Hepatocyte (in vitro differentiated cells): ENCODE data around the gene SDCBP2. TPM values are rescaled to one million over a fixed set of nuclear protein-coding genes. Genes with fewer than 3 reads are reported as not detected.
"Not testable (repeated sequence)": the region's sequence is repeated elsewhere in the genome, so short reads cannot be mapped to it uniquely, and the experiment has no call there.

Experiments
- DNase-seq: peaks from one replicate; pipeline ENCODE4 v3.0.0-alpha.2; 2016; ENCODE audit warnings: low spot score
- H2AFZ ChIP-seq: fragments of 200-600 bp; sonication (generic); 2 replicates; pipeline ENCODE4 v1.6.0; 2016; ENCODE audit warnings: antibody characterized with exemption, mild to moderate bottlenecking
- H3K27ac ChIP-seq: fragments of 200-600 bp; sonication (generic); 2 replicates; pipeline ENCODE4 v1.5.1; 2016; ENCODE audit warnings: mild to moderate bottlenecking
- H3K27me3 ChIP-seq: fragments of 200-600 bp; sonication (generic); 2 replicates; pipeline ENCODE4 v1.6.1; 2016
- H3K36me3 ChIP-seq: fragments of 200-600 bp; sonication (generic); replicated peaks from 2 replicates; pipeline ENCODE4 v1.5.1; 2016; ENCODE audit warnings: low read depth; ENCODE audit not compliant: insufficient read depth
- H3K4me1 ChIP-seq: fragments of 200-600 bp; sonication (generic); 2 replicates; pipeline ENCODE4 v1.5.1; 2016; ENCODE audit warnings: mild to moderate bottlenecking, moderate library complexity; ENCODE audit not compliant: insufficient read depth
- H3K4me2 ChIP-seq: fragments of 200-600 bp; sonication (generic); 2 replicates; pipeline ENCODE4 v1.6.0; 2016
- H3K4me3 ChIP-seq: fragments of 200-600 bp; sonication (generic); 2 replicates; pipeline ENCODE4 v1.5.1; 2016; ENCODE audit warnings: mild to moderate bottlenecking
- H3K79me2 ChIP-seq: fragments of 200-600 bp; sonication (generic); 2 replicates; pipeline ENCODE4 v1.6.0; 2017; ENCODE audit warnings: mild to moderate bottlenecking
- H3K9me2 ChIP-seq: fragments of 200-600 bp; sonication (generic); replicated peaks from 2 replicates; pipeline ENCODE4 v1.6.0; 2017; ENCODE audit warnings: mild to moderate bottlenecking; ENCODE audit not compliant: insufficient read depth
- H3K9me3 ChIP-seq: fragments of 200-600 bp; sonication (generic); 2 replicates; pipeline ENCODE4 v1.5.1; 2016; ENCODE audit warnings: low read depth, mild to moderate bottlenecking
- H4K20me1 ChIP-seq: fragments of 200-600 bp; sonication (generic); 2 replicates; pipeline ENCODE4 v1.6.0; 2016; ENCODE audit warnings: mild to moderate bottlenecking; ENCODE audit not compliant: insufficient read depth, poor library complexity, severe bottlenecking
- EZH2 ChIP-seq: fragments of 200-600 bp; sonication (generic); IDR thresholded peaks from 2 replicates; pipeline ENCODE4 v1.6.1; 2016; ENCODE audit warnings: antibody characterized with exemption, mild to moderate bottlenecking, borderline replicate concordance
- EZH2phosphoT487 ChIP-seq: fragments of 200-600 bp; sonication (generic); IDR thresholded peaks from one replicate; pipeline ENCODE4 v1.6.1; 2018; ENCODE audit warnings: antibody characterized with exemption, mild to moderate bottlenecking, low read depth, moderate library complexity; ENCODE audit not compliant: unreplicated experiment, severe bottlenecking
- WGBS: methylation state at CpG from one replicate; pipeline ENCODE4 v1.1.6; 2016; ENCODE audit warnings: low lambda C conversion rate; ENCODE audit errors: missing lambda C conversion rate; 5-methylcytosine and 5-hydroxymethylcytosine counted together
- polyA plus RNA-seq: library from polyadenylated mRNA; unstranded; fragments of >200 nt; fragmentation: Nextera tagmentation; extraction: Ambion mirVana; gene quantifications from 2 replicates; pipeline ENCODE4 v1.2.1, GENCODE V29; 2016
- total RNA-seq: library from RNA; depleted of rRNA; stranded (reverse); fragments of >200 nt; gene quantifications from 2 replicates; pipeline ENCODE4 v1.2.3, GENCODE V29; 2014
- TF ChIP-seq, protein P1 (sequence below): fragments of 200-600 bp; sonication (generic); IDR thresholded peaks from 2 replicates; pipeline ENCODE4 v1.5.1; 2016; ENCODE audit warnings: antibody characterized with exemption, mild to moderate bottlenecking; ENCODE audit not compliant: poor library complexity

SDCBP2 gene
- total and polyA plus RNA-seq, 2 experiments from 2014 or later: 64.1 to 83.3 TPM

DNA sequence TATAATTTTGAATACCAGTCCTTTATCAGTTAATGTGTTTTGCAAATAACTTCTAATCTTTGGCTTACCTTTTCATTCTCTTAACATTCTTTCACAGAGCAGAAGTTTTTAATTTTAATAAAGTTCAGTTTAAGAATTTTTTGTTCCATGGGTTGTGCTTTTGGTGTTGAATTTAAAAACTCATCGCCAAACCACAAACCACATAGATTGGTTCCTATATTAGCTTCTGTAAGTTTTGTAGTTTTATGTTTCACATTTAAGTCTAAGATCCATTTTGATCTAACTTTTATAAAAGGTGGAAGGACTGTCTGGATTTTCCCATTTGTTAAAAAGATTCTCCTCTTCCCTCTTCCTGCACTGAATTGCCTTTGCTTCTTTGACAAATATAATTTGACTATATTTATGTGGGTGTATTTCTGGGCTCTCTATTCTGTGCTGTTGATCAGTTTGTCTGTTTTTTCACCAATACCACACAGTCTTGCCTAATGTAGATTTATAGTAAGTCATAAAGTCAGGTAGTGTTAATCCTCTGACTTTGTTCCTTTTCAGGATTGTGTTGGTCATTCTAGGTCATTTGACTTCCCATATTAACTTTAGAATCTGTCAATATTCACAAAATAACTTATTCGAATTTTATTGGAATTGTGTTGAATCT, 17.5 kb upstream of the SDCBP2 start:
- Histone ChIP-seq H3K27ac (no peak overlapping the region), H3K9me3 (no peaks in the 10 kb centered on the region), H3K4me1 (no peaks in the 10 kb centered on the region), H4K20me1 (no peaks in the 10 kb centered on the region), H3K79me2 (peaks cover 6% of the 10 kb centered on the region), H2AFZ (no peak overlapping the region), H3K27me3 (no peaks in the 10 kb centered on the region), H3K4me3 (no peak overlapping the region), H3K36me3 (no peaks in the 10 kb centered on the region), H3K9me2 (no peaks in the 10 kb centered on the region), H3K4me2 (no peak overlapping the region)
- no peak for DNase-seq
- 97% methylated on average over 2 of the region's 2 CpGs for WGBS
- TF ChIP-seq, protein P1, sequence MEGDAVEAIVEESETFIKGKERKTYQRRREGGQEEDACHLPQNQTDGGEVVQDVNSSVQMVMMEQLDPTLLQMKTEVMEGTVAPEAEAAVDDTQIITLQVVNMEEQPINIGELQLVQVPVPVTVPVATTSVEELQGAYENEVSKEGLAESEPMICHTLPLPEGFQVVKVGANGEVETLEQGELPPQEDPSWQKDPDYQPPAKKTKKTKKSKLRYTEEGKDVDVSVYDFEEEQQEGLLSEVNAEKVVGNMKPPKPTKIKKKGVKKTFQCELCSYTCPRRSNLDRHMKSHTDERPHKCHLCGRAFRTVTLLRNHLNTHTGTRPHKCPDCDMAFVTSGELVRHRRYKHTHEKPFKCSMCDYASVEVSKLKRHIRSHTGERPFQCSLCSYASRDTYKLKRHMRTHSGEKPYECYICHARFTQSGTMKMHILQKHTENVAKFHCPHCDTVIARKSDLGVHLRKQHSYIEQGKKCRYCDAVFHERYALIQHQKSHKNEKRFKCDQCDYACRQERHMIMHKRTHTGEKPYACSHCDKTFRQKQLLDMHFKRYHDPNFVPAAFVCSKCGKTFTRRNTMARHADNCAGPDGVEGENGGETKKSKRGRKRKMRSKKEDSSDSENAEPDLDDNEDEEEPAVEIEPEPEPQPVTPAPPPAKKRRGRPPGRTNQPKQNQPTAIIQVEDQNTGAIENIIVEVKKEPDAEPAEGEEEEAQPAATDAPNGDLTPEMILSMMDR: no peak
- no peak for TF ChIP-seq EZH2
- TF ChIP-seq EZH2phosphoT487: no peak

DNA sequence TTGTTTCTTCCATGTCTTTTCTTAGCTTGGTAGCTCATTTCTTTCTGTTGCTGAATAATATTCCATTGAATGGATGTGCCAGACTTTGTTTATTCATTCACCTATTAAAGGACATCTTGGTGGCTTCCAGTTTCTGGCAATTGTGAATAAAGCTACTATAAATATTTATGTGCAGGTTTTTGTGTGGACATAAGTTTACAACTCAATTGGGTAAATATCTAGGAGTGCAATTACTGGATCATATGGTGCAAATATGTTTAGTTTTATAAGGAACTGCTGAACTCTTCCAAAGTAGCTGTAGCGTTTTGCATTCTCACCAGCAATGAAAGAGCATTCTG, 16.8 kb upstream of the SDCBP2 start:
- Histone ChIP-seq H3K27me3 (no peaks in the 10 kb centered on the region), H3K79me2 (peaks cover under 1% of the 10 kb centered on the region), H3K4me1 (no peaks in the 10 kb centered on the region), H2AFZ (no peak overlapping the region), H4K20me1 (no peaks in the 10 kb centered on the region), H3K27ac (no peak overlapping the region), H3K36me3 (no peaks in the 10 kb centered on the region), H3K9me3 (no peaks in the 10 kb centered on the region), H3K4me2 (no peak overlapping the region), H3K4me3 (no peak overlapping the region), H3K9me2 (no peaks in the 10 kb centered on the region)
- 88% methylated on average over 1 of the region's 1 CpG for WGBS
- no peak for TF ChIP-seq EZH2
- TF ChIP-seq, protein P1: no peak
- TF ChIP-seq EZH2phosphoT487: no peak
- no peak for DNase-seq

DNA sequence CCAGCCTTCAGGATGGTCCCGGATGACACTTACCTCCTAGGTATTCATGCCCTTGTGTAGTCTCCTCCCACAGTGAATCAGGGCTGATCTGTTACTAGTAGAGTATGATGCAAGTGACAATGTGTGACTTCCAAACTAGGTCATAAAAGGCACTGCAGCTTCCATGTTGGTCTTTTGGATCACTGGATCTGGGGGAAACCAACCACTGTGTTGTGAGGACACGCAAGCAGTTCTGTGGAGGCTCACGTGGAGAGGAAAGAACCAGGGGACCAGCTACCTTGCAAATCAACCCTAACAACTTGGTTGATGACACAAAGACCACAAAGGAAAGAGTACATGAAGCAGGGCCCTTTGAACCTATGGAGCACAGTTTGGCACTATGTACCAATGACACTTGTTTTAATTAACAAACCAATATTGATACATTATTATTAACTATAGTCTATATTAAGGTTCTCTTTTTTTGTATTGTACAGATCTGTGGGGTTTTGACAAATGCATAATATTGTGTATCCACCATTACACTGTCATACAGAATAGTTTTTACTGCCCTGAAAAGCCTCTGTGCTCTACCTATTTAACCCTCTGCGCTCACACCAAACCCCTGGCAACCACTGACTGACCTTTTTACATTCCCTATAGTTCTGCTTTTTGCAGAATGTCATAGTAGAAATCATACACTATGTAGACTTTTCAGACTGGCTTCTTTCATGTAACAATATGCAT, 16.3 kb upstream of the SDCBP2 start:
- H2AFZ ChIP-seq: no peak overlapping the region
- no peaks in the 10 kb centered on the region for H3K9me3 ChIP-seq
- H3K27me3 ChIP-seq: no peaks in the 10 kb centered on the region
- H4K20me1 ChIP-seq: no peaks in the 10 kb centered on the region
- no peak overlapping the region for H3K4me2 ChIP-seq
- WGBS: 96% methylated on average over 4 of the region's 4 CpGs
- no peaks in the 10 kb centered on the region for H3K36me3 ChIP-seq
- no peaks in the 10 kb centered on the region for H3K79me2 ChIP-seq
- H3K4me3 ChIP-seq: no peak overlapping the region
- no peak for TF ChIP-seq EZH2phosphoT487
- no peak for TF ChIP-seq EZH2
- TF ChIP-seq, protein P1: no peak
- no peak overlapping the region for H3K27ac ChIP-seq
- DNase-seq: no peak
- no peaks in the 10 kb centered on the region for H3K4me1 ChIP-seq
- H3K9me2 ChIP-seq: no peaks in the 10 kb centered on the region

DNA sequence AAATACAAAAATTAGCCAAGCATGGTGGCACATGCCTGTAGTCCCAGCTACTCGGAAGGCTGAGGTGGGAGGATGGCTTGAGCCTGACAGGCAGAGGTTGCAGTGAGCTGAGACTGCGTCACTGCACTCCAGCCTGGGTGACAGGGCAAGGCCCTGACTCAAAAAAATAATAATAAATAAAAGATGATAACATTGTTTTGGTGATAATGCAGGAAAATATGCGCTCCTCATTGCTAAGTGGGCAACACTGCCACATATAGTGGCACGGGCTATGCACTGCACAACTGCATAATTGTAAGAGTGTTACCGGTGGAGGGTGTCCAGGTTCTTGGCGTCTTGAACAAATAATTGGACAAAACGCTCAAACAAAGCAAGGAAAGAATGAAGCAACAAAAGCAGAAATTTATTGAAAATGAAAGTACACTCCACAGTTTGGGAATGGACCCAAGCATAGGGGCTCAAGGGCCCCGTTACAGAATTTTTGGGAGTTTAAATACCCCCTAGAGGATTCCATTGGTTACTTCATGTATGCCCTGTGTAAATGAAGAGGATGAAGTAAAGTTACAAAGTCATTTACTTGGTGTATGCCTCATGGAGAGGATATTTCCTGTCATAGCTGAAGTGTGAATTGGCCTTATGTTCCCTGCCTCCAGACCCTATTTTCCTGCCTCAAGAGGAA, 14.6 kb upstream of the SDCBP2 start:
- not testable (repeated sequence) for H3K9me2 ChIP-seq, H4K20me1 ChIP-seq, H3K27me3 ChIP-seq, DNase-seq, H3K79me2 ChIP-seq, H3K4me2 ChIP-seq, H3K9me3 ChIP-seq, H3K4me1 ChIP-seq, H2AFZ ChIP-seq, H3K36me3 ChIP-seq, H3K4me3 ChIP-seq, H3K27ac ChIP-seq
- WGBS: 94% methylated on average over 8 of the region's 8 CpGs
